ENCODE measurements around the gene RAPGEF6. TPM values are rescaled to one million over a fixed set of nuclear protein-coding genes. Genes with fewer than 3 reads are reported as not detected.

Gene RAPGEF6
- total RNA-seq, 4 donors from 2014 or later, result 10.2 to 26.5 (median 13.7) TPM

GRCh38 chr5:131530706-131531331 is 104.2 kb downstream of the RAPGEF6 start:
- whole genome bisulfite sequencing, 2 donors, result 42 to 44% methylated on average over 2 of the region's 2 CpGs
- Histone ChIP-seq H3K9me3 (no peaks in the 10 kb centered on the region), H3K4me1 (peaks cover 0 to 21% (median 0%) of the 10 kb centered on the region in 3 donors), H3K27me3 (no peaks in the 10 kb centered on the region), H3K27ac (no peak overlapping the region), H3K36me3 (no peaks in the 10 kb centered on the region), H3K4me3 (no peak overlapping the region)
- intact Hi-C loops (cut with DNase I), result no loop called here
- DNase-seq, result no peak
- TF ChIP-seq POLR2A (IDR thresholded peaks at IDR 0.05) (no peak), CTCF (IDR thresholded peaks at IDR 0.05) (no peak)

GRCh38 chr5:131528682-131529081 is 106.3 kb downstream of the RAPGEF6 start:
- no peaks in the 10 kb centered on the region for H3K36me3 ChIP-seq

GRCh38 chr5:131525805-131526204 is 109.2 kb downstream of the RAPGEF6 start:
- Histone ChIP-seq H3K27ac (no peak overlapping the region), H3K4me1 (peaks cover 0 to 2% (median 0%) of the 10 kb centered on the region in 3 donors), H3K4me3 (no peak overlapping the region), H3K36me3 (peaks cover 0 to 5% (median 0%) of the 10 kb centered on the region in 3 donors), H3K9me3 (no peaks in the 10 kb centered on the region), H3K27me3 (no peaks in the 10 kb centered on the region)
- DNase-seq, result no peak
- TF ChIP-seq POLR2A (IDR thresholded peaks at IDR 0.05) (no peak), CTCF (IDR thresholded peaks at IDR 0.05) (no peak)
- WGBS, 2 donors, result 62 to 70% methylated on average over 1 of the region's 1 CpG
- intact Hi-C loops (cut with DNase I), result no loop called here

More at GRCh38 chr5:131528682-131529081, 106.3 kb downstream of the RAPGEF6 start:
- Histone ChIP-seq H3K27ac (no peak overlapping the region), H3K27me3 (no peaks in the 10 kb centered on the region), H3K9me3 (no peaks in the 10 kb centered on the region), H3K4me3 (no peak overlapping the region), H3K4me1 (peaks cover 0 to 21% (median 0%) of the 10 kb centered on the region in 3 donors)
- intact Hi-C loops (cut with DNase I), result no loop called here
- TF ChIP-seq POLR2A (IDR thresholded peaks at IDR 0.05) (no peak), CTCF (IDR thresholded peaks at IDR 0.05) (no peak)
- no peak for DNase-seq

GRCh38 chr5:131524431-131524830 is 110.6 kb downstream of the RAPGEF6 start:
- H3K36me3 ChIP-seq, result peaks cover 0 to 19% (median 0%) of the 10 kb centered on the region in 3 donors
- WGBS, 2 donors, result 93 to 94% methylated on average over 4 of the region's 4 CpGs
- no peak overlapping the region for H3K4me3 ChIP-seq
- TF ChIP-seq CTCF (IDR thresholded peaks at IDR 0.05), result no peak
- TF ChIP-seq POLR2A (IDR thresholded peaks at IDR 0.05), result no peak
- intact Hi-C loops (cut with DNase I), result no loop called here
- no peak for DNase-seq
- no peak overlapping the region for H3K27ac ChIP-seq
- no peaks in the 10 kb centered on the region for H3K27me3 ChIP-seq
- no peaks in the 10 kb centered on the region for H3K4me1 ChIP-seq
- H3K9me3 ChIP-seq, result no peaks in the 10 kb centered on the region

- Histone ChIP-seq H3K27me3 (no peaks in the 10 kb centered on the region), H3K27ac (no peak overlapping the region), H3K9me3 (no peaks in the 10 kb centered on the region), H3K4me3 (no peak overlapping the region), H3K4me1 (no peaks in the 10 kb centered on the region), H3K36me3 (peaks cover 0 to 26% (median 0%) of the 10 kb centered on the region in 3 donors)
- TF ChIP-seq CTCF (IDR thresholded peaks at IDR 0.05) (no peak), POLR2A (IDR thresholded peaks at IDR 0.05) (no peak)
- no peak for DNase-seq
- intact Hi-C loops (cut with DNase I), result no loop called here
Measured at GRCh38 chr5:131523500-131524185, 111.4 kb downstream of the RAPGEF6 start.
